ENCODE results near the gene TTYH3.

DNA sequence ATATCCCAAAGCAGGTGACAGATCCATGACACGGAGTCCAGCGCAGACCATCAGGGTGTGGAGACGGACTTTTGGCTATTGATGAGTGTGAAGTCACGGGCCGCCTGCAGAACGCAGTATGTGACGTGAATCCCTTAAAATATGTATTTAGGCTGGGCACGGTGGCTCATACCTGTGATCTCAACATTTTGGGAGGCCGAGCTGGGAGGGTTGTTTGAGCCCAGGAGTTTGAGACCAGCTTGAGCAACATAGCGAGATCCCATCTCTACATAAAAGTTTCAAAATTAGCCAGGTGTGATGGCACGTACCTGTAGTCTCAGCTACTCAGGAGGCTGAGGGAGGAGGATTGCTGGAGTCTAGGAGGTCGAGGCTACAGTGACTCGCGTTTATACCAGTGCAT is 54.3 kb downstream of the TTYH3 start:
- TF ChIP-seq, protein P1, sequence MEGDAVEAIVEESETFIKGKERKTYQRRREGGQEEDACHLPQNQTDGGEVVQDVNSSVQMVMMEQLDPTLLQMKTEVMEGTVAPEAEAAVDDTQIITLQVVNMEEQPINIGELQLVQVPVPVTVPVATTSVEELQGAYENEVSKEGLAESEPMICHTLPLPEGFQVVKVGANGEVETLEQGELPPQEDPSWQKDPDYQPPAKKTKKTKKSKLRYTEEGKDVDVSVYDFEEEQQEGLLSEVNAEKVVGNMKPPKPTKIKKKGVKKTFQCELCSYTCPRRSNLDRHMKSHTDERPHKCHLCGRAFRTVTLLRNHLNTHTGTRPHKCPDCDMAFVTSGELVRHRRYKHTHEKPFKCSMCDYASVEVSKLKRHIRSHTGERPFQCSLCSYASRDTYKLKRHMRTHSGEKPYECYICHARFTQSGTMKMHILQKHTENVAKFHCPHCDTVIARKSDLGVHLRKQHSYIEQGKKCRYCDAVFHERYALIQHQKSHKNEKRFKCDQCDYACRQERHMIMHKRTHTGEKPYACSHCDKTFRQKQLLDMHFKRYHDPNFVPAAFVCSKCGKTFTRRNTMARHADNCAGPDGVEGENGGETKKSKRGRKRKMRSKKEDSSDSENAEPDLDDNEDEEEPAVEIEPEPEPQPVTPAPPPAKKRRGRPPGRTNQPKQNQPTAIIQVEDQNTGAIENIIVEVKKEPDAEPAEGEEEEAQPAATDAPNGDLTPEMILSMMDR (IDR thresholded peaks at IDR 0.05): no peak
- no peak for TF ChIP-seq ZFX (IDR thresholded peaks at IDR 0.05; ENCODE audit: borderline replicate concordance)

All from 22Rv1 (cell line).